H1 (cell line): ENCODE data around the gene OTOS. TPM values are rescaled to one million over a fixed set of nuclear protein-coding genes. Genes with fewer than 3 reads are reported as not detected.

ENCODE experiments used
- ASH2L ChIP-seq: fragments of 200-600, 300-600 bp; sonication (generic); IDR thresholded peaks from one replicate; pipeline ENCODE4 v1.7.1; 2017; ENCODE audit warnings: low read length
- BRCA1 ChIP-seq: IDR thresholded peaks from 2 replicates; pipeline ENCODE4 v1.6.1; 2012; ENCODE audit warnings: low read depth, low read length, improper control_type of control experiment
- CHD1 ChIP-seq: IDR thresholded peaks from 2 replicates; pipeline ENCODE4 v1.6.1; 2012; ENCODE audit warnings: low read depth, low read length, improper control_type of control experiment
- CHD7 ChIP-seq: fragments of 300-600 bp; sonication (generic); IDR thresholded peaks from 2 replicates; pipeline ENCODE4 v1.7.1; 2012; ENCODE audit warnings: low read length, moderate library complexity, mild to moderate bottlenecking, inconsistent platforms; ENCODE audit not compliant: insufficient replicate concordance
- JUN ChIP-seq: IDR thresholded peaks from 2 replicates; pipeline ENCODE4 v1.6.1; 2011; ENCODE audit warnings: low read depth, mild to moderate bottlenecking, improper control_type of control experiment, low read length
- KDM1A ChIP-seq: fragments of 200-600, 300-600 bp; sonication (generic); IDR thresholded peaks from 2 replicates; pipeline ENCODE4 v1.7.1; 2016; ENCODE audit warnings: mild to moderate bottlenecking, low read length, borderline replicate concordance
- KDM5A ChIP-seq: fragments of 200-600 bp; IDR thresholded peaks from 2 replicates; pipeline ENCODE4 v1.7.1; 2012; ENCODE audit warnings: mild to moderate bottlenecking, low read length, inconsistent platforms, mixed read lengths
- MAX ChIP-seq: IDR thresholded peaks from 2 replicates; pipeline ENCODE4 v1.6.1; 2012; ENCODE audit warnings: inconsistent platforms
- POLR2AphosphoS5 ChIP-seq: IDR thresholded peaks from 2 replicates; pipeline ENCODE4 v1.6.1; 2011; ENCODE audit warnings: low read depth, low read length
- RFX5 ChIP-seq: IDR thresholded peaks from 2 replicates; pipeline ENCODE4 v1.6.1; 2011; ENCODE audit warnings: low read depth, low read length, improper control_type of control experiment, borderline replicate concordance
- RNF2 ChIP-seq: fragments of 200-900, 300-1000 bp; sonication (generic); IDR thresholded peaks from 2 replicates; pipeline ENCODE4 v1.7.1; 2016; ENCODE audit warnings: borderline replicate concordance, low read depth, mild to moderate bottlenecking, antibody characterized with exemption, low read length; ENCODE audit not compliant: poor library complexity, severe bottlenecking; ENCODE audit errors: missing control alignments
- SAP30 ChIP-seq: fragments of 300-600 bp; sonication (generic); IDR thresholded peaks from 2 replicates; pipeline ENCODE4 v1.7.1; 2012; ENCODE audit warnings: low read length, moderate library complexity, mild to moderate bottlenecking, inconsistent platforms; ENCODE audit not compliant: insufficient read depth, insufficient replicate concordance
- polyA plus RNA-seq, 7 experiments: library from polyadenylated mRNA; depleted of rRNA in 3 of 7; stranded (reverse) in 5 of 7; unstranded in 2 of 7; fragments of >200 nt in 5 of 7; fragments of 200-250 nt in 2 of 7; gene quantifications; 1 replicate in 5 of 7; 2 replicates in 1 of 7; 4 replicates in 1 of 7; pipeline versions ENCODE4 v1.2.1 to v1.2.3, GENCODE V29; 2011 to 2013; ENCODE audit warnings: missing spikeins in 2 of 7, mixed read lengths in 2 of 7
- total RNA-seq: library from RNA; stranded (reverse); fragmentation: NEBNext Ultra II Directional; extraction: Animal tissue kit (Norgen Biotek cat#: 25700); gene quantifications from 2 replicates; pipeline ENCODE4 v1.2.1, GENCODE V29; 2021

OTOS gene
- total and polyA plus RNA-seq, 2 of the 8 experiments (the other 6 are each of a cell fraction or from before 2014, with no cell fraction given), result 0.17 TPM; not detected in 1

- TF ChIP-seq CHD7 (no peak), ASH2L (no peak), CHD1 (no peak), RFX5 (no peak), POLR2AphosphoS5 (no peak), KDM5A (no peak), KDM1A (no peak), RNF2 (no peak), MAX (no peak), BRCA1 (no peak), JUN (no peak), SAP30 (no peak)
These were observed 34.0 kb upstream of the OTOS start (continued) for GRCh38 chr2:240174496-240174895.
